Prostate gland (tissue), 2 donors: Measurements from ENCODE around the gene FIBCD1. TPM values are rescaled to one million over a fixed set of nuclear protein-coding genes. Genes with fewer than 3 reads are reported as not detected.

Experiments
- DNase-seq: peaks from one replicate; pipeline ENCODE4 v3.0.0-alpha.2; 2019; ENCODE audit warnings: low spot score
- H3K27ac ChIP-seq, 2 donors: fragments of 200-600 bp; sonication (generic); 2 replicates each; pipeline ENCODE4 v1.5.1; 2017 to 2019
- H3K27me3 ChIP-seq: fragments of 200-600 bp; sonication (generic); replicated peaks from 2 replicates; pipeline ENCODE4 v1.5.1; 2019; ENCODE audit not compliant: insufficient read depth
- H3K36me3 ChIP-seq, 2 donors: fragments of 200-600 bp; sonication (generic); 1 replicate in 1 of 2; 2 replicates in 1 of 2; pipeline versions ENCODE4 v1.5.1 to v1.8.1; 2017 to 2019
- H3K4me1 ChIP-seq: fragments of 200-600 bp; sonication (generic); replicated peaks from 2 replicates; pipeline ENCODE4 v1.5.1; 2019
- H3K4me3 ChIP-seq, 2 donors: fragments of 200-600 bp; sonication (generic); 2 replicates each; pipeline ENCODE4 v1.5.1; 2017 to 2019
- H3K9me3 ChIP-seq: fragments of 200-600 bp; sonication (generic); 2 replicates; pipeline ENCODE4 v1.5.1; 2017
- CTCF ChIP-seq, 4 experiments: fragments of 200-600 bp in 2 of 4; fragments of 450-650 bp in 2 of 4; sonication (generic) in 2 of 4; IDR thresholded peaks; 1 replicate in 3 of 4; 2 replicates in 1 of 4; pipeline ENCODE4 v1.5.1; 2016 to 2019; ENCODE audit warnings: antibody characterized with exemption in 4 of 4, mild to moderate bottlenecking in 2 of 4, moderate library complexity in 2 of 4
- POLR2A ChIP-seq: fragments of 450-650 bp; IDR thresholded peaks from one replicate; pipeline ENCODE4 v1.6.1; 2016; ENCODE audit warnings: antibody characterized with exemption, mild to moderate bottlenecking
- POLR2AphosphoS5 ChIP-seq: sonication (generic); formaldehyde crosslinking; IDR thresholded peaks from one replicate; pipeline ENCODE4 v1.6.1; 2017; ENCODE audit warnings: antibody characterized with exemption
- WGBS: methylation state at CpG from one replicate; pipeline ENCODE4 v1.1.5; 2018; 5-methylcytosine and 5-hydroxymethylcytosine counted together
- intact Hi-C: fragments of 100-400 bp; cut with DNase I; formaldehyde crosslinking; loops from one replicate; pipeline ENCODE4 v1.14.2; 2022
- total RNA-seq, 2 donors: library from RNA; depleted of rRNA; stranded (reverse); fragments of >200 nt; gene quantifications; one replicate each; pipeline ENCODE4 v1.1.0, GENCODE V29; 2016

The FIBCD1 gene
- total RNA-seq, 2 donors from 2014 or later = 0.36 to 13.2 TPM

DNA sequence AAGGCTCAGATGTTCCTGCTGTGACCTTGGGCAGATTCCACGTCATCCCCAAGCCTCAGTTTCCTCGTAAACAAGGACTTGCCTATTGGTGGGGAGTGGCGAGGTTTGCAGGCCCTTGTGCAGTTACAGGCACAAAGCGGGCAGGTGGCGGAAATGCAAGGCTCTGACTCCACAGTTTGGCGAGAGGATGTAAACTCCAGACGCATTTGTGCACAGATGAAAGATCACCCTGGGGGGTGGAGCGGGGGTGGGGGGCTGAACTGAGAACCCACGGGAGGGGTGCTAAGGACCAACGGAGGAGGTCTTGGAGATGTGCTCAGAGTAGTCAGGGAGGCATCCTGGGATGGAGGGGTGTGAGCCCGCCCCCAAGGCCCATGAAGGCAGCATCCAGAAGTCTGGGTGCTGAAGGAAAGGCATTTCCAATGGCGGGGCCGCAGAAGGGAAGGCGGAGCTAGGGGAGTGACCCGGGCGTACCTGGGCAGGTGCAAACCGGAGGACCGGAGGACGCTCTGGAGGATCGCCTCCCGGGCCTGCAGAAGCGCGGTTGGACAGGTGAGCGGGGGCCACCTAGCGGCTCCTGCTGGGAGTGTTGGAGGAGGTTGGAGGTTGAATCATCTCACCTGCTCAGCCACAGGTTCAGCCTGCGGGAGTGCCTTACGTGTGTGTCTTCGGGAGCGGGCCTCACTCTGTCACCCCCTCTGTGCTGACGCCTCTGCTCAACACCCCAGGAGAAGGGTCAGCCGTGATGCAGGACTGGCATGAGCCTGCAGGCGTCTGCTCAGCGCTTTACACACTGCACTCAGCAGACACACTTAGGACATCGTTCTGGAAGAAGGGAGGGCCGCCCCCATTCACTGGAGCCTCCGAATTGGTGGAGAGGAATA is 1.9 kb upstream of the FIBCD1 start:
- DNase-seq = peak; percentile 84
- H3K27ac ChIP-seq = no peak overlapping the region
- intact Hi-C loops = loop anchor here (2.0 to 5.0 kb wide), 3 partner anchors 72 to 239 kb away; no protein-coding TSS in a partner anchor
- H3K36me3 ChIP-seq = no peaks in the 10 kb centered on the region
- TF ChIP-seq POLR2A = no peak
- TF ChIP-seq POLR2AphosphoS5 = peak; percentile 45
- peak; percentile 52 to 94 (median 88) for TF ChIP-seq CTCF (IDR thresholded peaks at IDR 0.05)
- 9% methylated on average over 36 of the region's 36 CpGs for WGBS
- no peaks in the 10 kb centered on the region for H3K9me3 ChIP-seq
- H3K4me3 ChIP-seq = no peak overlapping the region
- no peaks in the 10 kb centered on the region for H3K27me3 ChIP-seq
- H3K4me1 ChIP-seq = peaks cover 7% of the 10 kb centered on the region

- TF ChIP-seq POLR2A (no peak), CTCF (IDR thresholded peaks at IDR 0.05) (no peak), POLR2AphosphoS5 (no peak)
- Histone ChIP-seq H3K27me3 (no peaks in the 10 kb centered on the region), H3K4me3 (peak overlapping the region in 1 of 2 donors; percentile 40), H3K27ac (no peak overlapping the region), H3K36me3 (no peaks in the 10 kb centered on the region), H3K4me1 (peaks cover 7% of the 10 kb centered on the region), H3K9me3 (no peaks in the 10 kb centered on the region)
- DNase-seq = no peak
- intact Hi-C loops = loop anchor here (2.0 to 5.0 kb wide), 3 partner anchors 71 to 238 kb away; no protein-coding TSS in a partner anchor
- 7% methylated on average over 30 of the region's 32 CpGs for WGBS
These were observed 1.0 kb upstream of the FIBCD1 start for GRCh38 chr9:130940027-130940549.

- WGBS = under 1% methylated on average over 29 of the region's 75 CpGs
- intact Hi-C loops = loop anchor here (2.0 to 5.0 kb wide), 3 partner anchors 71 to 237 kb away; no protein-coding TSS in a partner anchor
- peaks cover 7% of the 10 kb centered on the region for H3K4me1 ChIP-seq
These were observed 469 bp upstream of the FIBCD1 start for GRCh38 chr9:130939405-130940026.

DNA sequence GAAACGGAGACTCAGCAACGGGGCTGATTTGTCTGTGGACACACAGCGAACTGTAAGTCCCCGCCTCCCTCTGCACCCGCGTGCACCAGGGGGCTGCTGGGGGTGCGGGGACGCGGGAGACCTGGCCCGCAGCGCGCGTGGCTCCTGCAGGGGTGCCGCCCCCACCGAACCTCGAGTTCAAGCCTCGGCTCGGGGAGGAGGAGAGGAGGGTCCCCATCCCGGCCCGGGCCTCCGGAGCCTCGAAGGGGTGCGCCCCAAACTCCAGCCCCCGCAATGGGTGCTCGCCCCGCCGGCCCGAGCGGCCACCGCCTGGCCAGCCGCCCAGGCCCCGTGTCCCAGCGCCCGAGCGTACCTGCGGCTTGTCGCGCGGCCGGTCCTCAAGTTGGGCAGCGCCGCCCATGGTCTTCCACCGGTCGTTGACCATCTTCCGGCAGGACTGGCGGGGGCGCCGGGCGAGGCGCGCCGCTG is 829 bp downstream of the FIBCD1 start:
- H3K27me3 ChIP-seq = peaks cover 6% of the 10 kb centered on the region
- TF ChIP-seq POLR2AphosphoS5 = no peak
- TF ChIP-seq CTCF (IDR thresholded peaks at IDR 0.05) = no peak
- TF ChIP-seq POLR2A = no peak
- intact Hi-C loops = no loop called here
- H3K9me3 ChIP-seq = no peaks in the 10 kb centered on the region
- no peak for DNase-seq
- WGBS = 4% methylated on average over 45 of the region's 52 CpGs
- H3K27ac ChIP-seq = no peak overlapping the region
- peak overlapping the region; percentile 30 to 40 for H3K4me3 ChIP-seq
- peaks cover 7% of the 10 kb centered on the region for H3K4me1 ChIP-seq
- H3K36me3 ChIP-seq = no peaks in the 10 kb centered on the region

More at GRCh38 chr9:130939405-130940026, 469 bp upstream of the FIBCD1 start:
- Histone ChIP-seq H3K27me3 (peaks cover 2% of the 10 kb centered on the region), H3K9me3 (no peaks in the 10 kb centered on the region), H3K36me3 (no peaks in the 10 kb centered on the region), H3K4me3 (peak overlapping the region; percentile 30 to 40), H3K27ac (no peak overlapping the region)
- TF ChIP-seq POLR2A = no peak
- TF ChIP-seq CTCF (IDR thresholded peaks at IDR 0.05) = peak in 1 of 4 experiments; percentile 4
- TF ChIP-seq POLR2AphosphoS5 = no peak
- DNase-seq = no peak
